ENCODE measurements around the gene SASH3.

SASH3 gene

DNA sequence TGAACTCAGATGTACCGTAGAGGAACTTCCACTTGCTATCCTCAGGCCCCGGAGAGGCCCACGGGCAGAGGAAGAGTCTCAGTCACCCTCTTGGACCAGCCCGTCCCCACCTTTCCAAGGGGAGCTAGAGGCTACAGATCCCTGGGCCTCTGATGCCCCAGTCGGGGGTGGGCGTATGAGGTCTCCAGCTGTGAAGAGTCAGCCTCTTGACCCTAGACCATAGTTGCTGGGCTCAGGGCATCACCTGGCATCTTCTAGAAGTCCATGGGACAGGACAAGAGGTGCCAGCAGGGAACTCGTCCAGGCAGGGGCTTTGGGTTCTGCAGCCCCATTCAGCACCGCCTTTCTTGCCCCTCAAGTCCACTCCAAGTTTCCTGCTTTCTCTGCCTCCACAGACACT, 11.6 kb downstream of the SASH3 start:
- H3F3A ChIP-seq (ENCODE audit: insufficient read depth) = peaks cover 10% of the 10 kb centered on the region
- H3K9me3 ChIP-seq (ENCODE audit: insufficient read depth, low read length) = no peaks in the 10 kb centered on the region
- no peaks in the 10 kb centered on the region for H4K20me1 ChIP-seq (ENCODE audit: low read depth, low read length)
- no peak overlapping the region for H3K27ac ChIP-seq (ENCODE audit: low read depth, low read length)
- no peak overlapping the region for H3K9ac ChIP-seq (ENCODE audit: low read length)
- no peaks in the 10 kb centered on the region for H3K27me3 ChIP-seq (ENCODE audit: low read length)
- H3K9me2 ChIP-seq (replicated peaks; ENCODE audit: insufficient read depth, low read length) = no peaks in the 10 kb centered on the region
- no peak overlapping the region for H3K4me3 ChIP-seq (ENCODE audit: insufficient read depth, low read length, poor library complexity, severe bottlenecking)
- H3K79me2 ChIP-seq (ENCODE audit: insufficient read depth, low read length) = peaks cover 12% of the 10 kb centered on the region
- no peak overlapping the region for H2AFZ ChIP-seq (ENCODE audit: low read depth, low read length, severe bottlenecking)
- TF ChIP-seq CTCF (IDR thresholded peaks at IDR 0.05; ENCODE audit: insufficient read depth, low read length, poor library complexity, severe bottlenecking) = no peak
- no peak for TF ChIP-seq EZH2phosphoT487 (conservative IDR thresholded peaks at IDR 0.05; ENCODE audit: low read length)
- H3K4me2 ChIP-seq (ENCODE audit: low read depth, low read length, poor library complexity, severe bottlenecking) = no peak overlapping the region
- H3K36me3 ChIP-seq (ENCODE audit: low read length) = no peaks in the 10 kb centered on the region

- no peak overlapping the region for H3K4me2 ChIP-seq (ENCODE audit: low read depth, low read length, poor library complexity, severe bottlenecking)
- H3K4me3 ChIP-seq (ENCODE audit: insufficient read depth, low read length, poor library complexity, severe bottlenecking) = no peak overlapping the region
- peaks cover 16% of the 10 kb centered on the region for H3F3A ChIP-seq (ENCODE audit: insufficient read depth)
- H2AFZ ChIP-seq (ENCODE audit: low read depth, low read length, severe bottlenecking) = no peak overlapping the region
- no peaks in the 10 kb centered on the region for H4K20me1 ChIP-seq (ENCODE audit: low read depth, low read length)
- no peak overlapping the region for H3K9ac ChIP-seq (ENCODE audit: low read length)
- no peaks in the 10 kb centered on the region for H3K27me3 ChIP-seq (ENCODE audit: low read length)
- H3K36me3 ChIP-seq (ENCODE audit: low read length) = no peaks in the 10 kb centered on the region
- peaks cover 7% of the 10 kb centered on the region for H3K79me2 ChIP-seq (ENCODE audit: insufficient read depth, low read length)
- no peaks in the 10 kb centered on the region for H3K9me2 ChIP-seq (replicated peaks; ENCODE audit: insufficient read depth, low read length)
- TF ChIP-seq CTCF (IDR thresholded peaks at IDR 0.05; ENCODE audit: insufficient read depth, low read length, poor library complexity, severe bottlenecking) (no peak), EZH2phosphoT487 (conservative IDR thresholded peaks at IDR 0.05; ENCODE audit: low read length) (no peak)
- no peak overlapping the region for H3K27ac ChIP-seq (ENCODE audit: low read depth, low read length)
- no peaks in the 10 kb centered on the region for H3K9me3 ChIP-seq (ENCODE audit: insufficient read depth, low read length)
Measured at GRCh38 chrX:129791961-129792570, 12.3 kb downstream of the SASH3 start.

DNA sequence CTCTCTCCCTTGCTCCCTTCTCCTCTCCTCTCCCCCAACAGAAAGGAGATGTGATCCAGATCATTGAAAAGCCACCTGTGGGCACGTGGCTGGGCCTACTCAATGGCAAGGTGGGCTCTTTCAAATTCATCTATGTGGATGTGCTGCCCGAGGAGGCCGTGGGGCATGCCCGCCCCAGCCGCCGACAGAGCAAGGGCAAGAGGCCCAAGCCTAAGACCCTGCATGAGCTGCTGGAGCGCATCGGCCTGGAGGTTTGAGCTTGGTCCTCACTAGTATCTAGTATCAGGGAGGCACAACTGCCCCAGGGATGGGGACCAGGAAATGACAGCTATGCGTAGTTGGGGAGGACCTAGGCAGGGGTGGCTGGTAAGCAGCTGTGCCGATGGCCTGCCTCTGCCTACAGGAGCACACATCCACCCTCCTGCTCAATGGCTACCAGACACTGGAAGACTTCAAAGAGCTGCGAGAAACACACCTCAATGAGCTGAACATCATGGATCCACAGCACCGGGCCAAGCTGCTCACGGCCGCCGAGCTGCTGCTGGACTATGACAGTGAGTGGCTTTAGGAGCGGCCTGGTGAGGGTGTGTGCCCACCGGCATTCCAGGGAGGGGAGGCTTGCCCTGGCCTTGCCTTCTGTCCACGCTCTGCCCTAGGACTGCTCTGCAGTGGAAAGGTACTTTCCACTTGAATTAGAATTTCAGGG, 13.0 kb downstream of the SASH3 start:
- H3K4me3 ChIP-seq (ENCODE audit: insufficient read depth, low read length, poor library complexity, severe bottlenecking) = no peak overlapping the region
- no peak overlapping the region for H3K9ac ChIP-seq (ENCODE audit: low read length)
- H3K27me3 ChIP-seq (ENCODE audit: low read length) = no peaks in the 10 kb centered on the region

More for the DNA sequence above, 13.0 kb downstream of the SASH3 start:
- no peaks in the 10 kb centered on the region for H4K20me1 ChIP-seq (ENCODE audit: low read depth, low read length)
- peaks cover 18% of the 10 kb centered on the region for H3F3A ChIP-seq (ENCODE audit: insufficient read depth)
- H3K36me3 ChIP-seq (ENCODE audit: low read length) = no peaks in the 10 kb centered on the region
- no peaks in the 10 kb centered on the region for H3K9me3 ChIP-seq (ENCODE audit: insufficient read depth, low read length)
- no peak overlapping the region for H3K4me2 ChIP-seq (ENCODE audit: low read depth, low read length, poor library complexity, severe bottlenecking)
- TF ChIP-seq CTCF (IDR thresholded peaks at IDR 0.05; ENCODE audit: insufficient read depth, low read length, poor library complexity, severe bottlenecking) (no peak), EZH2phosphoT487 (conservative IDR thresholded peaks at IDR 0.05; ENCODE audit: low read length) (no peak)
- peaks cover under 1% of the 10 kb centered on the region for H3K79me2 ChIP-seq (ENCODE audit: insufficient read depth, low read length)
- H3K27ac ChIP-seq (ENCODE audit: low read depth, low read length) = no peak overlapping the region
- no peak overlapping the region for H2AFZ ChIP-seq (ENCODE audit: low read depth, low read length, severe bottlenecking)
- no peaks in the 10 kb centered on the region for H3K9me2 ChIP-seq (replicated peaks; ENCODE audit: insufficient read depth, low read length)
